ENCODE data around the gene CENPP.

The CENPP gene

GRCh38 chr9:92349771-92350739 is 24.3 kb downstream of the CENPP start:
- H3K4me1 ChIP-seq (ENCODE audit: control insufficient read depth in 1 of 2, insufficient read depth in 2 of 2, low read length in 2 of 2) = peaks cover 0 to 4% of the 10 kb centered on the region in 2 donors
- peak overlapping the region; percentile 35 for H3K27ac ChIP-seq (ENCODE audit: low read length)
- H3K4me3 ChIP-seq (ENCODE audit: low read depth in 1 of 2, low read length in 2 of 2) = no peak overlapping the region

GRCh38 chr9:92350740-92351133 is 25.0 kb downstream of the CENPP start:
- H3K27me3 ChIP-seq (ENCODE audit: low read depth, low read length) = no peaks in the 10 kb centered on the region
- H3K36me3 ChIP-seq (ENCODE audit: control insufficient read depth in 1 of 2, insufficient read depth in 2 of 2, low read length in 2 of 2) = no peaks in the 10 kb centered on the region
- no peak overlapping the region for H3K27ac ChIP-seq (ENCODE audit: low read length)
- no peak overlapping the region for H3K4me3 ChIP-seq (ENCODE audit: low read depth in 1 of 2, low read length in 2 of 2)
- peaks cover 0 to 4% of the 10 kb centered on the region in 2 donors for H3K4me1 ChIP-seq (ENCODE audit: control insufficient read depth in 1 of 2, insufficient read depth in 2 of 2, low read length in 2 of 2)
- peaks cover 0 to 2% of the 10 kb centered on the region in 2 donors for H3K9me3 ChIP-seq (ENCODE audit: control insufficient read depth in 1 of 2, low read length in 2 of 2)

More at GRCh38 chr9:92349771-92350739, 24.3 kb downstream of the CENPP start:
- Histone ChIP-seq H3K36me3 (ENCODE audit: control insufficient read depth in 1 of 2, insufficient read depth in 2 of 2, low read length in 2 of 2) (no peaks in the 10 kb centered on the region), H3K27me3 (ENCODE audit: low read depth, low read length) (no peaks in the 10 kb centered on the region), H3K9me3 (ENCODE audit: control insufficient read depth in 1 of 2, low read length in 2 of 2) (no peaks in the 10 kb centered on the region)

GRCh38 chr9:92353051-92353450 is 27.3 kb downstream of the CENPP start:
- H3K9me3 ChIP-seq (ENCODE audit: control insufficient read depth in 1 of 2, low read length in 2 of 2) = peaks cover 0 to 8% of the 10 kb centered on the region in 2 donors
- H3K4me3 ChIP-seq (ENCODE audit: low read depth in 1 of 2, low read length in 2 of 2) = no peak overlapping the region
- no peak overlapping the region for H3K27ac ChIP-seq (ENCODE audit: low read length)
- H3K36me3 ChIP-seq (ENCODE audit: control insufficient read depth in 1 of 2, insufficient read depth in 2 of 2, low read length in 2 of 2) = no peaks in the 10 kb centered on the region
- peaks cover 0 to 4% of the 10 kb centered on the region in 2 donors for H3K4me1 ChIP-seq (ENCODE audit: control insufficient read depth in 1 of 2, insufficient read depth in 2 of 2, low read length in 2 of 2)
- H3K27me3 ChIP-seq (ENCODE audit: low read depth, low read length) = no peaks in the 10 kb centered on the region

DNA sequence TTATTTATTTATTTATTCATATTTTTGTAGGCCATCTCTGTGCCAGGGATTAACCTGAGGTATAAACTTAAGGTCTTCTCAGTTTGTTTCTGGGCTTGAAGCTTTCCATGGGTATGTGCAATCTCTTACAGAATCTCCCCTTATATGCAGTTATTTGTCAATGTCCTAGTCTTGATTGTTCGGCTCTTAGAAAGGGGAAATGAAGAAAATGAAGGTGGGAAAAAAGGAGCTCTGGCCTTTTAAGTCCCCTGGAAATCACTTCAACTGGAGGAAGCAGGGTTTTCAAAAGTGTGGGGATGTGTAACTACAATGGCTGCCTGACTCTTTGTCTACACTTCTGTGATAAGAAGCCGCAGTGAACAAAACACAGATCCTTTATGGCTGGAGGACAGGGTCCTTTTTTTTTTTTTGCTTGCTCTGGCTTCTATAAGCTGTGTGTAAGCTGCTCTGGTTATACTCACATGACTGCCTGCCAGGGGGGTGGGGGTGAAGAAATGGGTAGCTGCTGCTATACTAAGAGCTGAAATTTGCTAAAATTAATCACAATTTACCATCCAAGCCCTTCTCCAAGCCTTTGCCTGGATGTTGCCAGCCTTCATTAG is 33.7 kb downstream of the CENPP start:
- no peaks in the 10 kb centered on the region for H3K36me3 ChIP-seq (ENCODE audit: control insufficient read depth in 1 of 2, insufficient read depth in 2 of 2, low read length in 2 of 2)
- no peak overlapping the region for H3K4me3 ChIP-seq (ENCODE audit: low read depth in 1 of 2, low read length in 2 of 2)
- H3K4me1 ChIP-seq (ENCODE audit: control insufficient read depth in 1 of 2, insufficient read depth in 2 of 2, low read length in 2 of 2) = no peaks in the 10 kb centered on the region
- H3K27me3 ChIP-seq (ENCODE audit: low read depth, low read length) = no peaks in the 10 kb centered on the region
- peaks cover 0 to 8% of the 10 kb centered on the region in 2 donors for H3K9me3 ChIP-seq (ENCODE audit: control insufficient read depth in 1 of 2, low read length in 2 of 2)
- H3K27ac ChIP-seq (ENCODE audit: low read length) = no peak overlapping the region

DNA sequence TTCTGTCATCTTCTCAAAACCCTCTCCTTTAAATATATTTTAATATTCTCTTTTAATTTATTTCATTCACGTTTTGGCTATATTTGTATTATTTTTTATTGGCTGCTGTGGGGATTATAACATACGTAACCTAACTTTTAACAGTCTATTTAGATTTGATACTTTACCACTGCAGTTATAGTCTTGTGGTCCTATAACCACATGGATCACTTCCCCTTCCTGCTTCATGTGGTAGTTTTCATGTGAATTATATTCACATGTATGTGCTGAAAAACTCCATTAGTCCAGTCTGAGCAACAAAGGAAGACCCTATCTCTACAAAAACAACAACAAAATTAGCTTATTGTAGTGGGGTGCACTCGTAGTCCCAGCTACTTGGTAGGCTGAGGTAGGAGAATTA is 34.3 kb downstream of the CENPP start:
- H3K9me3 ChIP-seq (ENCODE audit: control insufficient read depth in 1 of 2, low read length in 2 of 2) = peaks cover 0 to 8% of the 10 kb centered on the region in 2 donors
- no peaks in the 10 kb centered on the region for H3K4me1 ChIP-seq (ENCODE audit: control insufficient read depth in 1 of 2, insufficient read depth in 2 of 2, low read length in 2 of 2)
- no peaks in the 10 kb centered on the region for H3K36me3 ChIP-seq (ENCODE audit: control insufficient read depth in 1 of 2, insufficient read depth in 2 of 2, low read length in 2 of 2)
- no peak overlapping the region for H3K27ac ChIP-seq (ENCODE audit: low read length)
- H3K4me3 ChIP-seq (ENCODE audit: low read depth in 1 of 2, low read length in 2 of 2) = no peak overlapping the region
- H3K27me3 ChIP-seq (ENCODE audit: low read depth, low read length) = no peaks in the 10 kb centered on the region

- no peaks in the 10 kb centered on the region for H3K9me3 ChIP-seq (ENCODE audit: control insufficient read depth in 1 of 2, low read length in 2 of 2)
- no peaks in the 10 kb centered on the region for H3K4me1 ChIP-seq (ENCODE audit: control insufficient read depth in 1 of 2, insufficient read depth in 2 of 2, low read length in 2 of 2)
These were observed 43.3 kb downstream of the CENPP start for GRCh38 chr9:92369075-92369474.

DNA sequence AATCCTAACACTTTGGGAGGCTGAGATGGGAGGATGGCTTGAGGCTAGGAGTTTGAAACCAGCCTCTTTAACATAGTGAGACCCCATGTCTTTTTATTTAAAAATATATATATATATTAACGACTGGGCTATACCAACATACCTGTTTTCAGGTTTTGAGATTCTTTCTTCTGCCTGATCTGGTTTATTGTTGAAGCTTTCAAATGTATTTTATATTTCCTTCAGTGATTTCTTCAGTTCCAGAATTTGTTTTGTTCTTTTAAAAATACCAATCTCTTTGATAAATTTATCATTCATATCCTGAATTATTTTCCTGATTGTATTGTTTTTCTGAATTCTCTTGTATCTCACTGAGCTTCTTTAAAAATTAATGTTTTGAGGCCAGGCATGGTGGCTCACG is 47.4 kb downstream of the CENPP start:
- Histone ChIP-seq H3K27me3 (ENCODE audit: low read depth, low read length) (no peaks in the 10 kb centered on the region), H3K36me3 (ENCODE audit: control insufficient read depth in 1 of 2, insufficient read depth in 2 of 2, low read length in 2 of 2) (no peaks in the 10 kb centered on the region), H3K4me1 (ENCODE audit: control insufficient read depth in 1 of 2, insufficient read depth in 2 of 2, low read length in 2 of 2) (no peaks in the 10 kb centered on the region), H3K27ac (ENCODE audit: low read length) (no peak overlapping the region), H3K9me3 (ENCODE audit: control insufficient read depth in 1 of 2, low read length in 2 of 2) (no peaks in the 10 kb centered on the region), H3K4me3 (ENCODE audit: low read depth in 1 of 2, low read length in 2 of 2) (no peak overlapping the region)

More at GRCh38 chr9:92369075-92369474, 43.3 kb downstream of the CENPP start:
- Histone ChIP-seq H3K27ac (ENCODE audit: low read length) (no peak overlapping the region), H3K27me3 (ENCODE audit: low read depth, low read length) (no peaks in the 10 kb centered on the region), H3K36me3 (ENCODE audit: control insufficient read depth in 1 of 2, insufficient read depth in 2 of 2, low read length in 2 of 2) (no peaks in the 10 kb centered on the region), H3K4me3 (ENCODE audit: low read depth in 1 of 2, low read length in 2 of 2) (no peak overlapping the region)

- Histone ChIP-seq H3K4me3 (ENCODE audit: low read depth in 1 of 2, low read length in 2 of 2) (no peak overlapping the region), H3K27ac (ENCODE audit: low read length) (no peak overlapping the region), H3K9me3 (ENCODE audit: control insufficient read depth in 1 of 2, low read length in 2 of 2) (no peaks in the 10 kb centered on the region)
These were observed 52.1 kb downstream of the CENPP start for GRCh38 chr9:92377876-92378275.

GRCh38 chr9:92378865-92379560 is 53.3 kb downstream of the CENPP start:
- Histone ChIP-seq H3K36me3 (ENCODE audit: control insufficient read depth in 1 of 2, insufficient read depth in 2 of 2, low read length in 2 of 2) (no peaks in the 10 kb centered on the region), H3K27ac (ENCODE audit: low read length) (no peak overlapping the region), H3K4me1 (ENCODE audit: control insufficient read depth in 1 of 2, insufficient read depth in 2 of 2, low read length in 2 of 2) (no peaks in the 10 kb centered on the region)

More at GRCh38 chr9:92377876-92378275, 52.1 kb downstream of the CENPP start:
- H3K27me3 ChIP-seq (ENCODE audit: low read depth, low read length) = no peaks in the 10 kb centered on the region
- H3K4me1 ChIP-seq (ENCODE audit: control insufficient read depth in 1 of 2, insufficient read depth in 2 of 2, low read length in 2 of 2) = no peaks in the 10 kb centered on the region
- H3K36me3 ChIP-seq (ENCODE audit: control insufficient read depth in 1 of 2, insufficient read depth in 2 of 2, low read length in 2 of 2) = no peaks in the 10 kb centered on the region

GRCh38 chr9:92380603-92381002 is 54.9 kb downstream of the CENPP start:
- Histone ChIP-seq H3K4me1 (ENCODE audit: control insufficient read depth in 1 of 2, insufficient read depth in 2 of 2, low read length in 2 of 2) (peaks cover 0 to 4% of the 10 kb centered on the region in 2 donors), H3K27ac (ENCODE audit: low read length) (no peak overlapping the region), H3K9me3 (ENCODE audit: control insufficient read depth in 1 of 2, low read length in 2 of 2) (no peaks in the 10 kb centered on the region), H3K36me3 (ENCODE audit: control insufficient read depth in 1 of 2, insufficient read depth in 2 of 2, low read length in 2 of 2) (no peaks in the 10 kb centered on the region), H3K27me3 (ENCODE audit: low read depth, low read length) (no peaks in the 10 kb centered on the region), H3K4me3 (ENCODE audit: low read depth in 1 of 2, low read length in 2 of 2) (no peak overlapping the region)

More at GRCh38 chr9:92378865-92379560, 53.3 kb downstream of the CENPP start:
- Histone ChIP-seq H3K4me3 (ENCODE audit: low read depth in 1 of 2, low read length in 2 of 2) (no peak overlapping the region), H3K27me3 (ENCODE audit: low read depth, low read length) (no peaks in the 10 kb centered on the region), H3K9me3 (ENCODE audit: control insufficient read depth in 1 of 2, low read length in 2 of 2) (no peaks in the 10 kb centered on the region)

DNA sequence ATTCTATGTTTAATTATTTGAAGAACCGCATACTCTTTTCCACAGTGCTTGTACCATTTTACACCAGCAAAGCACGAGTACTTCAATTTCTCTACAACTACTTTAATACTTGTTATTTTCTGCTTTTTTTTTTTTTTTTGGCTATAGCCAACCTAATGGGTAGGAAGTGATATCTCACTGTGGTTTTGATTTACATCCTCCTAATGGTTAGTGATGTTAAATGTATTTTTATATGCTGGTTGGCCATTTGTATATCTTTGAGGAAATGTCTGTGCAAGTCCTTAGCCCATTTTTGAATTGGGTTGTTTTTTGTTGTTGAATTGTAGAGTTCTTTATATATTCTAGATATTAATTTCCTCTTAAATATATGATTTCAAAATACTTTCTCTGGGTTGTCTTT is 56.0 kb downstream of the CENPP start:
- H3K4me1 ChIP-seq (ENCODE audit: control insufficient read depth in 1 of 2, insufficient read depth in 2 of 2, low read length in 2 of 2) = peaks cover 0 to 4% of the 10 kb centered on the region in 2 donors
- H3K27ac ChIP-seq (ENCODE audit: low read length) = no peak overlapping the region
- no peaks in the 10 kb centered on the region for H3K36me3 ChIP-seq (ENCODE audit: control insufficient read depth in 1 of 2, insufficient read depth in 2 of 2, low read length in 2 of 2)
- no peaks in the 10 kb centered on the region for H3K27me3 ChIP-seq (ENCODE audit: low read depth, low read length)
- no peak overlapping the region for H3K4me3 ChIP-seq (ENCODE audit: low read depth in 1 of 2, low read length in 2 of 2)
- H3K9me3 ChIP-seq (ENCODE audit: control insufficient read depth in 1 of 2, low read length in 2 of 2) = no peaks in the 10 kb centered on the region
